ENCODE measurements around the gene TMEM184C.

TMEM184C gene

DNA sequence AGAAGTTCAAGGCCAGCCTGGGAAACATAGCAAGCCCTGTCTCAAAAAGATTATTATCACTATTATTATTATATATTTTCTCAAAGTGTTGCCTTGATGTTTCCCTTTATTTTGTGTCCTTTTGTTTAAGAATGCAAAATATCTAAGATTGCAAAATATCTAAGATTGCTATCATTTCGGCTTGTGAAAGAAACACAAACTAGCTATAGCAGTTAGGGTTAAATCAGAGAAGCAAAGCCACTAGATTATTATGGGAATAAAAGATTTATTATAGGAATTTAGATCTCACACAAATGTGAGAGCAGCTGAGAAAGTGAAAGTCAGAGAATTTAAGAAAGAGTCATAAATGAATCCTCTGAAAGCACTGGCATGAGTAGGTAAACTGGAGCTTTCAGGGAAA is 18.0 kb upstream of the TMEM184C start:
- no peak for DNase-seq (ENCODE audit: low read depth in 1 of 2, low spot score in 1 of 2)

DNA sequence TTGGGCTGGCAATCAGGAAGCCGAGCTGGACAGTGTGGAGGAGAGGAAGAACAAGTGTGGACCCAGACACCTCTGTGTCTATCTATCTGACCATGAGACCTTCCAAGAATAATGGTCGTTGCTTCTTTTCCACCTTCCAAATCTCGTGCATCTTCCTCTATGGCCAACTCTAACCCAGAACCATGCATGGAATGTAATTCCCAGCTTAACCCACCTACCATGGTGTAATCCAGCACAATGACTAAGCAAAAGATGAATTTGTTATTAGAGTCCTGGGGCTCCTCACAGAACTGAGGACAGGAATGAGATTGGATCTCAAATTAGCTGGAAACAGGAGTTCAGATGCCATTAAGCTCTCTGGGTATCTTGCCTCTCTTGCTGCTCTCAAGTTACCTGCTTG is 17.4 kb upstream of the TMEM184C start:
- DNase-seq (ENCODE audit: low read depth in 1 of 2, low spot score in 1 of 2), result no peak

DNA sequence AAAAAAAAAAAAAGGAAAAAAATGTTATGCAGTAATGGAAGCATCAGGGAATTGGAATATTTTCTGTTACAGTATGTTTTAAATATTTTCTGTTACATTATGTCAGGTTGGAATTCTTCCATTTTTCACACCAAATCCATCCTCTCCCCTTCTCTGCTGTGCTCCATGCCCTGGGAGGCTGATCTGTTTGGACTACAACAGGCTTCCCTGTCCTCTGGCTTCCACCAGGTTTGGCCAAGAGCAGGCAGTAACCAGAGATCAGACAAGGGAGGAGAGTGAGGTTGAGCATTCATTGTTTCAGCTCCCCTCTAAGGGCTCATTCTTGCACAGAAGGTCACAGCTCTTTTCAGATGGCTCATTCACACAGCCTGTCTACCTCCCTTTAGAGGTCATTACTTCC is 11.7 kb upstream of the TMEM184C start:
- no peak for DNase-seq (ENCODE audit: low read depth in 1 of 2, low spot score in 1 of 2)

DNA sequence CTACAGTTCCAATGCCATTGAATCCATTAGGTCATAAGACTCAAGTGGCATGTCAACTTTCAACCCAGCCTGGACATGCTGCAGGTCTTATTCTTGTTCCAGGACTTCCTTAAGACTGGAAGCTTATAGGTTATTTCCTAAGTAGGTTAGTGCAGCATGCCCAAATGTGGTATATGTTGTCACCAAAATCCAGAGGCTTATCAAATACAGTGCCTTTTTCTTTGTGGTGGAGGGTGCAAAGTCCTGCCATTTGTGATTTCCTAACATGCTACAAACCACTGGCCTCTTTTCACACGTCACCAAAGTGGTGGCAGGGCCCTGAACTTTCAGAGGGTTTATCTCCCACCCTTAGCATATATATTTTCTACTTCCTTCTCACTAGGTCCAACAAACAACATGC is 9.7 kb upstream of the TMEM184C start:
- DNase-seq (ENCODE audit: low read depth in 1 of 2, low spot score in 1 of 2), result no peak

DNA sequence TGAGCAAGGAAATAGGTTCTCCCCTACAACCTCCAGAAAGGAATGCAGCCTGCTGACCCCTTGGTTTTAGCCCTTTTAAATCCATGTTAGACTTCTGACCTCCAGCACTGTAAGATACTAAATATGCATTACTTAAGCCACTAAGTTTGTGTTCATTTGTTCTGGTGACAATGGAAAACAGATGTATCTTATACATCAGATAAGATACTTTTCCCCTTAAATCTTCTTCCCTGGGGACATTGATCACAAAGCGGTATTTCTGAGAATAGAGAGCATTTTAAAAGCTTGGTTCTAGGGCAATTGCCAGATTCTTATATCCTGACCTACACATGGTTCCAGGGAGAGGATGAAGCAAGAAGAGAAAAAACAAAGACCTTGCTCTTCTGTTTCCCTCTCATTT is 6.5 kb upstream of the TMEM184C start:
- DNase-seq (ENCODE audit: low read depth in 1 of 2, low spot score in 1 of 2), result no peak

DNA sequence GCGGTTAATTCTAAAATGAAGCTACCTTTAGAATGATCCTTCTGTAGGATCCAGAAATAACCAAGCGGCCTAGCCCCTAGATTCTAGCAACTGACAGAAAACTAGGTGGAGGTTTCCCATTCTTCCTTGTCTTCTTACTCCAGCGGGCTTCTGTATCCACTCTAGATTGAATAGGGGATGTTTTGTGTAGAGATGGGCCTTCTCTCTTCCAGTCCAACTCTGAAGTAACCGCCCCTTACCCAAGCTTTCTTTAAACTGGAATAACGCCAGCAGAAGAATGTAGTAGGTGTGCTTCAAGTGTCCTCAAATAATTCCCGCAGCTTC is 386 bp upstream of the TMEM184C start:
- DNase-seq (ENCODE audit: low read depth in 1 of 2, low spot score in 1 of 2), result no peak

DNA sequence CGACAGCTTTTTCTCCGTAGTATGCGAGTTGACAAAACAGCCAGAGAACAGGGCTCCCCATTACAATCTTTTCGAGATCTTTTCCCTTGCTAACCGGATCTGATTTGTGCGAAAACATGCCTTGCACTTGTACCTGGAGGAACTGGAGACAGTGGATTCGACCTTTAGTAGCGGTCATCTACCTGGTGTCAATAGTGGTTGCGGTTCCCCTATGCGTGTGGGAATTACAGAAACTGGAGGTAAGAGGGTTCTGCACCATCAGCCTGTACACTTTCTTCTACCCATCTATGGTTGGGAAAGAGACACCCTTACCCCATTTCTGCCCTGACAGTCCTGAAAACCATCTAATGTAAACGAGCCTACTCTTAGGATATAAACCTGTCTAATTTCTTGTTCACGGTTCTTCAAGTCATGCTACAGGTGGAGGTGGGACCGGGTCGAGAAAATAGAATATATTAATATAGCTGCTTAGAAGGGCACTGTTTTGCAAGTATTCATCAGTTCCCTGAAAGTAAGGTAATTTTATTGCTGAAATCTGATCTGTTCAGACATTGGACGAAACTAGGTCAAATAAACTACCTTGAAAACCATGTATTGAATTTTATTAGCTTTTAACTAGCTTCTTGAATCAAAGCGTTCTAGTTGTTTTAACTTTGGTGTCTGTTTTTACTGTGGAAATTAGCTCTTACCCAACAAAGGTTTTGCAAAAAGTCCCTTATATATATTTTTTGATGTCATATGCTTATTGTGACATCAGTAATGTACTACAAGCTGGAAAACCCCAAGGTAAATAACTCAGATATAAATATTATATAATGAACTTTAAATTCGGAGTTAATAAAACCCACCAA is 869 bp downstream of the TMEM184C start:
- no peak for DNase-seq (ENCODE audit: low read depth in 1 of 2, low spot score in 1 of 2)

DNA sequence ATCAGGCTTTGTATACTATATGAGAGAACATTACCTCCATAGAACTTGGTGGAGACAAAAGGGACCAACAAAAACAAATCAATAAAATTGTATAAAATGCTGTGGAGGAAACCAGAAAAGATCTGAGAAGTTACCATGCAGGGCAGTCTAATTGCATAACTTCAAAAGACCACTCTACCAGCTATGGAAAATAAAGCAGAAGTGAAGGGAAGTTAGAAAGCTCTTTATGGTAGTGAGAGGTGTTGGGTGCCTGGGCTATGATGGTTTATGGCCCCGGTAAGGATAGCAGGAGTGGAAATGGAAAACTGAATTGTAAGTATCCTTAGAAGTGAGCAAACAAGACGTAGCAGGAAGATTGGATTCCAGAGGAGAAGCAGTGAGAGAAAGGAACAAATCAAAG is 3.1 kb downstream of the TMEM184C start:
- no peak for DNase-seq (ENCODE audit: low read depth in 1 of 2, low spot score in 1 of 2)

DNA sequence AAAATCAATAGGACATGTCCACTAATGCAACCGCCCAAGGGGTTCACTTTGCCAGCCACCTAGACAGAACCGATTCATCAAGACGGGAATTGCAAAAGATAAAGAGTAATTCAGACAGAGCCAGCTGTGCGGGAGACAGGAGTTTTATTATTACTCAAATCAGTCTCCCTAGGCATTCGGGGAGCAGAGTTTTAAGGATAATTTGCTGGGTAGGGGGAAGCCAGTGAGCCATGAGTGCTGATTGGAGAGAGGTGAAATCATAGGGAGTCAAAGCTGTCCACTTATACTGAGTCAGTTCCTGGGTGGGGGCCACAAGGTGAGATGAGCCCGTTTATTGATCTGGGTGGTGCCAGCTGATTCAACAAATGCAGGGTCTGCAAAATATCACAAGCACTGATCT is 8.5 kb downstream of the TMEM184C start:
- DNase-seq (ENCODE audit: low read depth in 1 of 2, low spot score in 1 of 2), result no peak

DNA sequence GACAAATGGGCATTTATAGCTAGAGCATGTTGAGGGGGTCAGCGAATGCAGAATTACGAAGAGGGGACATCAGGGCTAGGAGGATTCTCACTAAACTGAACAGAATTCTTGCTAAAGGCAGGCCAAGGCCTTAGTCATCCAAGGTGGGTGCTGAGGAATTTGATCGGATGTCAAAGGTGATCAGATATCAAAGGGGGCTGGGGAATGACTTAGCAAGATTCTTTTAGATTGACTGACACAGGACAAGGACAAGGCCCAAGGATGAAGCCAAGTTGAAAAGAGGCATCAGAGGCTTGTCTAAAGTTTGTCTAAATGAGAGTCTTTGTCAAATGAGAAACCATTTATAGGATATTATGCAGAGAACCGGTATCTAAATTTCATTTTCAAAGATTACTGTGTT is 9.7 kb downstream of the TMEM184C start:
- DNase-seq (ENCODE audit: low read depth in 1 of 2, low spot score in 1 of 2), result no peak

DNA sequence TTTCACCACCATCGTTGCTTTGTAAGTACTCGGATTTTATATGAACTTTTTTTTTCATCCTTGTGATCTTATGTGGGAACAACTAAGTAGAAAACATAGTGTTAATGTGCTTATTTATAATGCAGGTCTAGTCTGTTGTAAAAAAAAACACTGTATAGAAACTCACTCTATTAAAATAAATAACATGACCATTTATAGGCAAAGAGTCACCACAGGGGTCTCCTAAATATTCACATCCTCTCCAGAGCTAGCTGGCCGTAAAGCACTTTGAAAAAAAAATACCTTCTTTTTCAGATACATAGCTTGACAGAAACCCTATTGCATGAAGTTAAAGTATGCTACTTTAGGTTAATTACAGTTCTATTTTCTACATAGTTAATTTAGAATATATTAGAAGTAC is 11.2 kb downstream of the TMEM184C start:
- no peak for DNase-seq (ENCODE audit: low read depth in 1 of 2, low spot score in 1 of 2)

DNA sequence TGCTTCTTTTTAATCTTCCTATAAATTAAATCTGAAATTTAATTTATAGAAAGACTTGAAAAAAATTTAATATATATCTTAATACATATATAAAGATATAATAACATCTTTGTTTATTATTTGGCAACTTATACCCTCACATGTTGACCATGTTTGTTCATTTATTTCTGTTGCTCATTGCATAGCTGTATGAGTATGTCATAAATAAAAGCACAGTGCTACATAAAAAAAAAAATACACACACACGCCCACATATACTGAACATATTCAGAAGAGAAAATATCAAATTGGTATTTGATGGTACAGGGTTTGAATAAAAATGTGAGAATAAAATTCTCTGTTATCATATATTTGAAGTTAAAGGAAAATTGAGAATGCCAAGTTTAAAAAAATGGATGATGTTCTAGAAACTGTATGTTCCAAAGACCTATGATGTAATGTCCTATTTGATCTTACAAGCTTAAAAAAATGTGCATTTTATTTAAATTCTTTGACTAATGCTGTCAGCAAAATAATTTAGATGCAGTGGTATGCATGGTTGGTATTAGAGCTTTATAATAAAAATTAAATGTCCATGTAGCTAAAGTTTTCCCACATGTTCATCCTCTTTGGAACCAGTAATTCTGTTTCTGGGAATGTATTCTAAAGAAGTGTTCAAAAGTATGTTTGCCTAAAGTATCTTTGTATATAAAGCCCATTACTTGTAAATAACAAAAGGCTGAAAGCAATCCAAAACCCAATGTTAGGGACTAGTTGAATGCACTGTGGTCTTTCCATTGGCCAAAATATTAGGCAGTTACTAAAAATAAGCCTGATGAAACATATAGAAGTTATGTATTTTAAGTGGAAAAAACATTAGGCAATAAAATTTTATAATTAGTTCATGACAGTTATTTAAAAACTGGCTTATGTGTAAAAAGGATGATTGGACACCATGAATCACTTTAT is 12.9 kb downstream of the TMEM184C start:
- no peak for DNase-seq (ENCODE audit: low read depth in 1 of 2, low spot score in 1 of 2)

DNA sequence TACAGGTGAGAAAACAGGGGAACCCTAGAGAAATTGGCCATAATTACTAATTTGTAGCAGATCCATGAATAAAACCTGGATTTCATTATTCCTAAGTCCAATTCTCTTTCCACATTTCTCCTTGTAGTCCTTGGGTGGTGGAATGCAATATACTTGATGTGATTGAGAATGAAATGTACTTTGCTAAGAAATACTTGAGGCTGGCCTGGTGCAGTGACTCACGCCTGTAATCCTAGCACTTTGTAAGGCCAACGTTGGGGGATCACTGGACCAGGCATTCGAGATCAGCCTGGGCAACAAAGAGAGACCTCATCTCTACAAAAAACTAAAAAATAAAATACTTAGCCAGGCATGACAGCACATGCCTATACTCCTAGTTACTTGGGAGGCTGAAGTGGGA is 15.9 kb downstream of the TMEM184C start:
- no peak for DNase-seq (ENCODE audit: low read depth in 1 of 2, low spot score in 1 of 2)

DNA sequence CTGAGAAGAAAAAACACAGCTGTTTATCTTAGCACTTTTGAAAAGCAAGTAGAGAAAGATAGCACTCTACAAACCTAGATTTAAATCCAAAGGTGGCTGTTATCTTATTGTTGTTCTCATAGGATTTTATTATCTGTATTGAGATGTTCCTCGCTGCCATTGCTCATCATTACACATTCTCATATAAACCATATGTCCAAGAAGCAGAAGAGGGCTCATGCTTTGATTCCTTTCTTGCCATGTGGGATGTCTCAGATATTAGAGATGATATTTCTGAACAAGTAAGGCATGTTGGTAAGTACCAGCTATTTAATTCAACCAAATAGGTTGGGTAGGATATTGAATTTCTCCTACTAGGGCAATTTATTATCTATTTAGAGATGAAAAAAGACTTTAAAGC is 16.4 kb downstream of the TMEM184C start:
- no peak for DNase-seq (ENCODE audit: low read depth in 1 of 2, low spot score in 1 of 2)

DNA sequence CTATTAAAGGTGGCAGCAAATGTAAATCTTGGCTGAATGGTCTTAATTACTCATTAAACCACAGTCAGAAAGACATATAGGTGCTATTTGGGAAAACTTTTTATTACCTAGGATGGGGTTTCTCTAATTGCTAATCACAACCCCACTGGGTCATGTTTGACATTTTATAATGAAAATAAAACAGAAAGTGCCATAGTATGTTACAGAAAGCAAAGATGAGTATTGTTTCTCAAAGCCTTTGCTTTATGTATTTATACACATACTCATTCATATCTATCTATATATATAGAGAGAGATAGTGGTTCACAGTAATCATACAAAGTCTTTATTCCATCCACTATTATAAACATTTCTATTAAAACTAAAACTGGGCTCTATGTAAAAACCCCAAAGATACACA is 18.2 kb downstream of the TMEM184C start:
- DNase-seq (ENCODE audit: low read depth in 1 of 2, low spot score in 1 of 2), result no peak

DNA sequence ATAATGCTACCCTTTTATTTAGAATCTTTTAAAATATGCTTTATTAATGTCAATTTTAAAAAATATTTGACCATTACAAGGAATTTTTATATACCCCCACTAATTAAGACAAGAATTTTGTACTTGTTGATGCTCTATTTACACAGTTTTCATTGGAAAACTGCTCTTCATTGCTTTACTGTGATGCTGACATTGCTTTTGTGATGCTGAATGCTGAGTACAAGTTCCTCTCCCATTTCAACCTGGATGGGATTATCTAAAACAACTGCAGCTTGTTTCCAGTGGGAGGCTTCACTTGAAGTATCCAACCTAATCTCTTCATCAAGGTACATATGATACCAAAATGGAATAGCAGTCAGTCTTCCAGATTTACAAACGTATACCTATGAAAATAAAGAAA is 21.2 kb downstream of the TMEM184C start:
- DNase-seq (ENCODE audit: low read depth in 1 of 2, low spot score in 1 of 2), result no peak

DNA sequence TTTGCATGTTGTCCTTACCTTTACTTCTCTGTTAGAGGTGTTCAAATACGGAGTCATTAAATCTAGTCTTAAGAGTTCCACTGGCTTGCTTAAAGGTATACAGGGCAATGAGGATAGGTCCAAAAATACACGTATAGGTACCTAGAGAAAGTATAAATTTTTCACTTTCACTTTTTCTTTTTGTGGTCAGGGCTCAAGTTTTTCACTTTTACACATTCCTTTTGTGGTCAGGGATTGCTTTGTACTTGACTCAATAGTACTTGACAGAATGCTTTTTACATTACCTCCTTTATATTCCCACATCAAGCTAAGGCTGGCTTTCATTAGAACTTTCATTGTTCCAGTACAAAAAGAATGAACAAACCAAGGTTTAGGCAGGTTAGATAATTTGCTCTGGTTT is 21.7 kb downstream of the TMEM184C start:
- no peak for DNase-seq (ENCODE audit: low read depth in 1 of 2, low spot score in 1 of 2)

DNA sequence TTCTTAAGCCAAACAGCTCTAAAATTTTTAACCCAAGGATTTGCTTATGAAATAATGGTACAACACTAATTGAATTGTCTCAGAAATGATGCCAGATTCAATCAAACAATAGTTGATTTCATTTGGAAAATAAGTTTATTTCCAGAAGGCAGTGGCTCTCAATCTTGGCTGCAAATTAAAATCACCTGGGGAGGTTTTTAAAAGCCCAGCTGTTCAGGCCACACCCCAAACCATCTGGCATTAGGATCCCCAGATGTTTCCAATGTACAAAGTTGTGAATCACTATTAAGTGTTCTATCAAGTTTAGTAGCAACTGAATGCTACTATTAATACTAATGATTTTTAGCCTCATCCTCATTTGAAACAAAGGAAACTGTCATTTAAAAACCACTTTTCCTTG is 22.2 kb downstream of the TMEM184C start:
- no peak for DNase-seq (ENCODE audit: low read depth in 1 of 2, low spot score in 1 of 2)

DNA sequence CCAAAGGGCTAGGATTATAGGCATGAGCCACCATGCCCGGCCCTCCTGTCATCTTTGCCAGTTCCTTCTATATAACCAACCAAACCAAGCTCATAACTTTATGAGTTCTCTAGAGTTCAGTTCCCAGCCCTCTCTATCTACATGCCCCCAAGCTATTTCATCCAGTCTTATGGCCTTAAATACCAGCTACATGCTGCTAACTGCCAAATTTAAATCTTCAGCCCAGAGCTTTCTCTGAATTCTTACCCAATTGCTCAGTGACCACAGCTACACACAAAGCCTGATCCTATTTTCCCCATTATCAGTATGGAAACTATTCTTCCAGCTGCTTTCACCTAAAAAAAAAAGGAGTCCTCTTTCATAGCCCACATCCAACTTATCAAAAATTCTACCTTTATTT is 23.1 kb downstream of the TMEM184C start:
- no peak for DNase-seq (ENCODE audit: low read depth in 1 of 2, low spot score in 1 of 2)

DNA sequence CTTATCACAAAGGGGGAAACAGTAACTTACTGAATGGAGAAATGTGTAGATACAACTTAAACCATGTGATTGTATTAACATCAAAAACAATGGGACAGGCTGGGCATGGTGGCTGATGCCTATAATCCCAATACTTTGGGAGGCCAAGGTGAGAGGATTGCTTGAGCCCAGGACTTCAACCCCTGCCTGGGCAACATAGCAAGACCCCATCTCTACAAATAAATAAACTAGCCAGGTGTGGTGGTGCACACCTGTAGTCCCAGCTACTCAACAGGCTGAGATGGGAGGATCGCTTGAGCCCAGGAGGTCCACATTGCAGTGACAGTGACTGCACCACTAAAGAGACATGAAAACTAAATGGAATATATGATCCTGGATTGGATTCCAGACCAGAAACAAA is 26.4 kb downstream of the TMEM184C start:
- no peak for DNase-seq (ENCODE audit: low read depth in 1 of 2, low spot score in 1 of 2)

DNA sequence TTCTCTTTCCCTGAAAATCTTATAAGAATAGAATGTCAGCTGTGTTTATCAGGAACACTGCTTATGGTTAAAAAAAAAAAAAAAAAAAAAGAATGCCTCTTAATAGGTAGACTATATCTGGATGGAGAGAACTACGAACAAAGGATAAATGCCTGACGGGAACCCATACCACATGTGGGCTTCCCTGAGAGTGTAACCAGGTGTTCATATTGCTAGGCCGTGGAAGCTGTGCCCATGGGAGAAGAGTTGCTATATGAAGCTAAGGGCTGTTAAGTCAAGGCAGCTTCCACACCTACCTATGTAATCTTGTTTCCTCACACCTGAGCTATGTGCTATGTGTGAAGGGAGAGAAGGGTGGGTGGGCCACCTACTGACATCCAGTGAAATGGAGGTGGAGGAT is 27.3 kb downstream of the TMEM184C start:
- DNase-seq (ENCODE audit: low read depth in 1 of 2, low spot score in 1 of 2), result no peak

DNA sequence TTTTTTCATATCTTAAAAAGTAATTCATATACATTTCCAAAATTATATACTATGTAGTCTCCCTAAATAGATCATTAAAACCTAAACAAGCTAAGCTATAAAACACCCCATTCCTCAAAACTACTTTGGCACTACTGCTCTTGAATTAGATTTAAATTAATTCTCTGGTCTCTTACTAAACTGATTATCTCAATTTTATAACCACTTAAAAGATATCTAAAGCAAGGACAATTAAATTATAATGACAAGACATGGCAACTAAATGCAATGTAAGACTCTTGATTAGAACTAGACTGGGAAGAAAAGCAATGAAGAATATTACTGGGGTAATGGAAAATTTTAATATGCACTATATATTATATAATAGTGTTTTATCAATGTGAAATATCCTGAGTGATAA is 27.9 kb downstream of the TMEM184C start:
- DNase-seq (ENCODE audit: low read depth in 1 of 2, low spot score in 1 of 2), result no peak

DNA sequence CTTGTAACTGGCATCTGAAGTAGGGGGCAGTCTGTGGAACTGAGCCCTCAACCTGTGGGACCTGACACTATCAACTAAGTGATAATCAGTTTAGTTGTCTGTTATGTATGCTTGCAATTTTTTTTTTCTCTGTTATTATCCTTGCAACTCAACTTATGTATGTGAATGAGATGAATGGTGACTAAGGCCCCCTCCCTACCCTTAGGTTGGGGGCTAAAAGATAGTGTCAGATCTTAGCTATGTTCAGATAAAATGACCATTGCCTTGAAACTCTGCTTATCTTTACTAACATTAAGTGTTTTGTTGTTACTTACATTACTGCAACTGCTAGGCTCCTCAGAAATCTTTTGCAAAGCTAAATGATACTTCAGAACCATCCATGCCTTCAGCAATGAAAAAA is 31.5 kb downstream of the TMEM184C start:
- no peak for DNase-seq (ENCODE audit: low read depth in 1 of 2, low spot score in 1 of 2)

All from activated T-helper 1 cell treated with anti-CD3 and anti-CD28 coated beads, Interleukin-2, amount 50 U/mL, for 16 hours (primary cell).